Lower lobe of right lung (tissue), 2 donors: ENCODE measurements around the gene DDX3X. TPM values are rescaled to one million over a fixed set of nuclear protein-coding genes. Genes with fewer than 3 reads are reported as not detected.
"Not testable (repeated sequence)": the region's sequence is repeated elsewhere in the genome, so short reads cannot be mapped to it uniquely, and the experiment has no call there.

Source experiments
- ATAC-seq, 2 donors: fragments of 200-7000 bp; cut with Tn5 transposase; one replicate each; pipeline ENCODE4 v1.9.1; 2020 to 2022; ENCODE audit warnings: mild to moderate bottlenecking in 2 of 2, moderate library complexity in 2 of 2
- DNase-seq: peaks from one replicate; pipeline ENCODE4 v3.0.0-alpha.2; 2020
- H3K27ac ChIP-seq: fragments of 200-600 bp; one replicate; pipeline ENCODE4 v1.8.0; 2022
- H3K27me3 ChIP-seq: fragments of 200-600 bp; one replicate; pipeline ENCODE4 v1.8.0; 2022; ENCODE audit warnings: low read depth
- H3K36me3 ChIP-seq: fragments of 200-600 bp; one replicate; pipeline ENCODE4 v1.8.0; 2022; ENCODE audit warnings: mild to moderate bottlenecking
- H3K4me1 ChIP-seq: fragments of 200-600 bp; one replicate; pipeline ENCODE4 v1.8.0; 2022
- H3K4me3 ChIP-seq: fragments of 200-600 bp; one replicate; pipeline ENCODE4 v1.8.0; 2022; ENCODE audit warnings: mild to moderate bottlenecking
- H3K9me3 ChIP-seq: fragments of 200-600 bp; one replicate; pipeline ENCODE4 v1.8.0; 2022
- CTCF ChIP-seq: fragments of 200-600 bp; IDR thresholded peaks from one replicate; pipeline ENCODE4 v1.8.0; 2022; ENCODE audit warnings: antibody characterized with exemption, mild to moderate bottlenecking
- intact Hi-C: fragments of 100-400 bp; cut with DNase I; formaldehyde crosslinking; loops from one replicate; pipeline ENCODE4 v1.11.0; 2022
- total RNA-seq: library from RNA; stranded (reverse); fragmentation: NEBNext Ultra II Directional; extraction: Animal tissue kit (Norgen Biotek cat#: 25700); gene quantifications from one replicate; pipeline ENCODE4 v1.2.1, GENCODE V29; 2021
- donor health status: DM: no; HTN: yes; CAD: no; lungs with severe emphysema.

DDX3X gene
- total RNA-seq, 1 donor from 2014 or later = 227 TPM

DNA sequence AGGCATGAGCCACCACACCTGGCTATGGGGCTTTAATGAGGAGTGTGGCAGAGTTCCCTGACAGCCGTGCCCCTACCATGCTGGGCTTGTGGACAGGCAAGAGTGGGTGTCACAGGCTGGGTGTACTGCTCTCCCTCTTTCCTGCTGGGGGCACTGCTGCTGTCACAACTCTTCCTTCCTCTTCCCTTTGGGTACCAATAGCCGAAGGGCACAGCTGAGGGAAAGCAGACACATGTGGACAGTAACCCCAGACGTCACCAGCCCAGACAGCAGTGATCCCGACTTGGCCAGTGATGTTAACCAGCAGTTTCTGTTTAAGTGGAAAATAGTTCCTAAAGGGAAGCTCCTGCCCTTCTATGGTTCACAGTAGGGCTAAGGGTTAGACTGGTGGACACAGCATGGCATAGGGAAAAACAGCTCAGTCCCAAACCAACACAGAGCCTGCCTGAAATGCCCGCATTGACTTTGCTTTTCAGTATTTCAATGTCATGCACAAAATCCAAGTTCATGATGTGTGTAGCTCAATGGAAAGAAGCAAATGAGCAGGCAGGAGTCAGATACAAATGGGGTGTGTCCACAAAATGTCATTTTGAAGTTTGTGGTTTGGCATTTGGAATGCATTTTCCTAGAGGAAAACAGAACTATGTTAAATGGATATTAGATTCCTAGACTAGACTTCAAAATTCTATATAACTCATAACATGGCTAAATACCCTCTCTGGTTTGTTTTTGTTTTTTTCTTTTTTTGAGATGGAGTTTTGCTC, 24.9 kb upstream of the DDX3X start:
- Histone ChIP-seq H3K27me3 (no peaks in the 10 kb centered on the region), H3K4me1 (no peaks in the 10 kb centered on the region), H3K4me3 (no peak overlapping the region), H3K27ac (no peak overlapping the region), H3K36me3 (no peaks in the 10 kb centered on the region), H3K9me3 (no peaks in the 10 kb centered on the region)
- DNase-seq (no peak), ATAC-seq (peak in 1 of 2 donors; percentile 53)
- TF ChIP-seq CTCF = no peak
- intact Hi-C loops = no loop called here

DNA sequence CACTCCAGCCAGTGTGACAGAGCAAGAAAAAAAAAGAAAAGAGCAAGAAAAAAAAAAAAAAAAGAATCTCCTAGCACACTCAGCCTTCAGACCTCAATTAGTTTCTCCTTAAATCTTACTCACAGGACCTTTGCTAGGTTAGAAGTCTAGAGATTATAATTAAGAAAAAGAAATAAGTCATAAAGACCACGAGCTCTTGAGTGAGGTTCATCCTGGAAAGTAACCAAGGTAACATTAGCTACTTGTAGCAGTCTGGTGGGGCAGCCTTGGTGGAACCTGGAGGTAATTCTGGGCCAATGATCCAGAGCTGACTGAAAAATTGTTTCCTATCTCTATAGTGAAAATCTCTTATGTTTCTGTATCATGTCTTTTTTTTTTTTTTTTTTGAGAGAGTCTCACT, 21.2 kb upstream of the DDX3X start:
- H3K4me1 ChIP-seq = no peaks in the 10 kb centered on the region
- intact Hi-C loops = no loop called here
- DNase-seq = no peak
- no peaks in the 10 kb centered on the region for H3K36me3 ChIP-seq
- no peak overlapping the region for H3K27ac ChIP-seq
- ATAC-seq = no peak
- H3K27me3 ChIP-seq = no peaks in the 10 kb centered on the region
- no peaks in the 10 kb centered on the region for H3K9me3 ChIP-seq
- H3K4me3 ChIP-seq = no peak overlapping the region
- no peak for TF ChIP-seq CTCF

GRCh38 chrX:41313419-41313818, 20.5 kb upstream of the DDX3X start:
- no peak overlapping the region for H3K27ac ChIP-seq
- no peaks in the 10 kb centered on the region for H3K36me3 ChIP-seq
- DNase-seq = no peak
- H3K4me3 ChIP-seq = no peak overlapping the region
- H3K9me3 ChIP-seq = no peaks in the 10 kb centered on the region
- no peaks in the 10 kb centered on the region for H3K27me3 ChIP-seq
- no peak for ATAC-seq
- no peak for TF ChIP-seq CTCF
- intact Hi-C loops = no loop called here
- H3K4me1 ChIP-seq = no peaks in the 10 kb centered on the region

GRCh38 chrX:41314204-41314603, 19.8 kb upstream of the DDX3X start:
- Histone ChIP-seq H3K36me3 (no peaks in the 10 kb centered on the region), H3K4me3 (no peak overlapping the region), H3K9me3 (no peaks in the 10 kb centered on the region), H3K27ac (no peak overlapping the region), H3K4me1 (no peaks in the 10 kb centered on the region), H3K27me3 (no peaks in the 10 kb centered on the region)
- DNase-seq = no peak
- ATAC-seq = no peak
- intact Hi-C loops = no loop called here
- no peak for TF ChIP-seq CTCF

- intact Hi-C loops = no loop called here
These were observed 19.1 kb upstream of the DDX3X start for GRCh38 chrX:41314881-41315280.

DNA sequence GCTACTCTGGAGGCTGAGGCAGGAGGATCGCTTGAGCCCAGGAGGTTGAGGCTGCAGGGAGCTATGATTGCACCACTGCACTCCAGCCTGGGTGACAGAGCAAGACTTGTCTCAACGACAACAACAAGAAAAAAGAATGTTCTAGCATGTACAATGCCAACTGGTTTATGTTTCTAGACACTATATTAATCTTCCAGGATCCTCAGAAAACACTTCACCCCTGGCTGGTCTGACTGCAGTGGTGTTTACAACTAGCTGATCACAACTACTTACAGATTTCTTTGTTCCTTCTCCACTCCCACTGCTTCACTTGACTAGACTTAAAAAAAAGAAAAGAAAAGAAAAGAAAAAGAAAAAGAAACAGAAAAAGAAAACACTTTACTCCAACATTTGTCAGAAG, 17.7 kb upstream of the DDX3X start:
- intact Hi-C loops, H3K9me3 ChIP-seq, H3K27ac ChIP-seq, H3K36me3 ChIP-seq, DNase-seq, ATAC-seq, H3K4me3 ChIP-seq, H3K4me1 ChIP-seq, H3K27me3 ChIP-seq: not testable (repeated sequence)

More at GRCh38 chrX:41314881-41315280, 19.1 kb upstream of the DDX3X start:
- no peak for TF ChIP-seq CTCF
- H3K4me1 ChIP-seq = no peaks in the 10 kb centered on the region
- H3K27ac ChIP-seq = no peak overlapping the region
- no peak overlapping the region for H3K4me3 ChIP-seq
- ATAC-seq (no peak), DNase-seq (no peak)
- H3K27me3 ChIP-seq = no peaks in the 10 kb centered on the region
- H3K36me3 ChIP-seq = no peaks in the 10 kb centered on the region
- no peaks in the 10 kb centered on the region for H3K9me3 ChIP-seq
